Measurements from ENCODE around the gene OR5T3. TPM values are rescaled to one million over a fixed set of nuclear protein-coding genes. Genes with fewer than 3 reads are reported as not detected.

The OR5T3 gene
- total RNA-seq, 1 donor from 2014 or later, result not detected

DNA sequence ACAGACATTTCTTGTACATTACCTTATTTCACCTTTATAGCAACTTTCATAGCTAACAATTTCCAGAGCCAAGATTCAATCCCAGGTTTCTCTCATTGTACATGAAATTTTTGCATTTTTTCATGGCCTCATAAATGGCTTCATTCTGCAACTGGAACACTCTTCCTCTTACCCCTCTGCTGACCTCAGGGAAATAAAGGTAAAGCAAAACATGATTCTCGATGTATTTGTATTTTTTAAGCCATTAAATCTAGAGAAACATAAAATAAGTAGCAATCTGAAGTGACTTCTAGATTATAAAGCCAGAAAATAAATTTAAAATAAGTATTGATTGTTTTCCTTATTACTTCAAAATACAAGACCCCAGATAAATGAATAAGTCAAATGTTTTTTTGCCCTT is 17.9 kb upstream of the OR5T3 start, which contains the start of gene OR5T2:
OR5T2 (minus strand) TSS at position 101 of the 400 bp plus-strand sequence. CDS start 1,193 bp downstream, outside the sequence.
- H3K27me3 Mint-ChIP-seq (ENCODE audit: low read depth, unreplicated experiment), result no peaks in the 10 kb centered on the region
- H3K9ac ChIP-seq (ENCODE audit: low read length), result no peak within 1 kb of the TSS
- H3K9me3 Mint-ChIP-seq (ENCODE audit: unreplicated experiment), result no peaks in the 10 kb centered on the region
- H4K20me1 ChIP-seq (ENCODE audit: insufficient read depth, low read length), result no peaks in the 10 kb centered on the region
- no peak within 1 kb of the TSS for H3K4me3 Mint-ChIP-seq (ENCODE audit: unreplicated experiment)
- H3K4me1 ChIP-seq (ENCODE audit: insufficient read depth, low read length), result no peaks in the 10 kb centered on the region
- TF ChIP-seq EZH2 (IDR thresholded peaks at IDR 0.05; ENCODE audit: insufficient read depth, low read length), result no peak
- TF ChIP-seq, protein P1, sequence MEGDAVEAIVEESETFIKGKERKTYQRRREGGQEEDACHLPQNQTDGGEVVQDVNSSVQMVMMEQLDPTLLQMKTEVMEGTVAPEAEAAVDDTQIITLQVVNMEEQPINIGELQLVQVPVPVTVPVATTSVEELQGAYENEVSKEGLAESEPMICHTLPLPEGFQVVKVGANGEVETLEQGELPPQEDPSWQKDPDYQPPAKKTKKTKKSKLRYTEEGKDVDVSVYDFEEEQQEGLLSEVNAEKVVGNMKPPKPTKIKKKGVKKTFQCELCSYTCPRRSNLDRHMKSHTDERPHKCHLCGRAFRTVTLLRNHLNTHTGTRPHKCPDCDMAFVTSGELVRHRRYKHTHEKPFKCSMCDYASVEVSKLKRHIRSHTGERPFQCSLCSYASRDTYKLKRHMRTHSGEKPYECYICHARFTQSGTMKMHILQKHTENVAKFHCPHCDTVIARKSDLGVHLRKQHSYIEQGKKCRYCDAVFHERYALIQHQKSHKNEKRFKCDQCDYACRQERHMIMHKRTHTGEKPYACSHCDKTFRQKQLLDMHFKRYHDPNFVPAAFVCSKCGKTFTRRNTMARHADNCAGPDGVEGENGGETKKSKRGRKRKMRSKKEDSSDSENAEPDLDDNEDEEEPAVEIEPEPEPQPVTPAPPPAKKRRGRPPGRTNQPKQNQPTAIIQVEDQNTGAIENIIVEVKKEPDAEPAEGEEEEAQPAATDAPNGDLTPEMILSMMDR (IDR thresholded peaks at IDR 0.05; ENCODE audit: insufficient read depth, low read depth, low read length), result no peak
- no peak within 1 kb of the TSS for H3K4me3 ChIP-seq (ENCODE audit: insufficient read depth, low read depth, low read length)
- peaks cover 5% of the 10 kb centered on the region for H3K9me3 ChIP-seq (ENCODE audit: insufficient read depth, low read depth, low read length)
- H3K36me3 ChIP-seq (ENCODE audit: insufficient read depth, low read length), result no peaks in the 10 kb centered on the region
- H3K4me2 ChIP-seq (ENCODE audit: low read length), result no peak within 1 kb of the TSS
- H2AFZ ChIP-seq (ENCODE audit: low read depth, low read length), result no peak within 1 kb of the TSS
- no peak within 1 kb of the TSS for H3K27ac ChIP-seq (ENCODE audit: low read depth, low read length)
- no peaks in the 10 kb centered on the region for H3K36me3 Mint-ChIP-seq (ENCODE audit: low read depth, unreplicated experiment)
- FAIRE-seq (no peak), DNase-seq (ENCODE audit: low read depth) (no peak)
- no peaks in the 10 kb centered on the region for H3K79me2 ChIP-seq (ENCODE audit: insufficient read depth, low read length)
- H3K4me1 Mint-ChIP-seq (ENCODE audit: low read depth, unreplicated experiment), result peaks cover 6% of the 10 kb centered on the region
- no peak within 1 kb of the TSS for H3K27ac Mint-ChIP-seq (ENCODE audit: unreplicated experiment)
- H3K27me3 ChIP-seq (ENCODE audit: insufficient read depth, low read length), result no peaks in the 10 kb centered on the region

DNA sequence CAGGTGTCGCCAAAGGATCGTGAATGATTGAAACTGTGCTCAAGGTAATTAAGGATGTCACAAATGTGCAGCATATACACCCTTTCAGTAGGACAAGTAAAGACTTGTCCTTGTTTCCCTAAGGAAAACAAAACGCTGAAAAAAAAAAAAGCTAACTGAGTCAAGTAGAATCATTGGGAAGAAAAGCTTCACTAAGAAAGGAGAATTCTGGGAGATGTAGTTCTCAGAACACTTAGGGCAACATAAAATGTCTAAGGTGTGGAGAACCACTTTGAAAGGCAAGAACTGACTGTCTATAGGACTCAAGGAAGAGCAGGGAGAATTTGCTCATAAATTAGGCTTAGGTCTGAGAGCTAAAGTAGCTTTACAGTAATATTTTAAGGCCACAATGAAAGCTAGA is 19.0 kb downstream of the OR5T3 start:
- Histone ChIP-seq H3K4me2 (ENCODE audit: low read length) (no peak overlapping the region), H3K4me1 (ENCODE audit: insufficient read depth, low read length) (no peaks in the 10 kb centered on the region), H3K9me3 (ENCODE audit: insufficient read depth, low read depth, low read length) (peaks cover 6% of the 10 kb centered on the region), H2AFZ (ENCODE audit: low read depth, low read length) (no peak overlapping the region), H3K36me3 (ENCODE audit: insufficient read depth, low read length) (no peaks in the 10 kb centered on the region), H3K27me3 (ENCODE audit: insufficient read depth, low read length) (no peaks in the 10 kb centered on the region), H4K20me1 (ENCODE audit: insufficient read depth, low read length) (no peaks in the 10 kb centered on the region), H3K79me2 (ENCODE audit: insufficient read depth, low read length) (no peaks in the 10 kb centered on the region), H3K9ac (ENCODE audit: low read length) (no peak overlapping the region), H3K27ac (ENCODE audit: low read depth, low read length) (no peak overlapping the region), H3K4me3 (ENCODE audit: insufficient read depth, low read depth, low read length) (no peak overlapping the region)
- Mint-ChIP-seq H3K36me3 (ENCODE audit: low read depth, unreplicated experiment) (no peaks in the 10 kb centered on the region), H3K27ac (ENCODE audit: unreplicated experiment) (no peak overlapping the region), H3K27me3 (ENCODE audit: low read depth, unreplicated experiment) (no peaks in the 10 kb centered on the region), H3K9me3 (ENCODE audit: unreplicated experiment) (peaks cover 3% of the 10 kb centered on the region), H3K4me3 (ENCODE audit: unreplicated experiment) (no peak overlapping the region), H3K4me1 (ENCODE audit: low read depth, unreplicated experiment) (no peaks in the 10 kb centered on the region)
- DNase-seq (ENCODE audit: low read depth) (no peak), FAIRE-seq (no peak)
- TF ChIP-seq, protein P1 (IDR thresholded peaks at IDR 0.05; ENCODE audit: insufficient read depth, low read depth, low read length), result no peak
- TF ChIP-seq EZH2 (IDR thresholded peaks at IDR 0.05; ENCODE audit: insufficient read depth, low read length), result no peak

DNA sequence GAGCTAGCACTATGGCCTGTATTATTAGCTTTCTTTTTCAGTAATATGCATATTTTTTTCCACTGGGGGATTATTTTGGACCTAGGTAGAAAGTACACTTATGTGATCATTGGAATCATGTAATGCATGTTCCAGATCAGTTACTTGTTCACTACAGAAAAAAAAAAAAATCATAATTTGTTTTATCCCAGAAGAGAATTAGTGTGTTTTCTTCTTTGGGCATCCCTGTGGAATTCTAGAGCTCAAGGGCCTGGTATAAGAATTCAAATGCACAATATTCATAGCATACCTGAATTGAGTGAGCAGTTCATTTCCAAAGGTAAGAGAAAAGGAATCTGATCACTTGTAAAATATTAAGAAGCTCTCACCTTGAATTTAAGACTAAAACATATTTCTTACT is 21.8 kb downstream of the OR5T3 start, which contains the start of gene OR5T1:
OR5T1 (plus strand) TSS at position 301 of the 400 bp plus-strand sequence. CDS start 1,485 bp downstream, outside the sequence.
- no peak within 1 kb of the TSS for H2AFZ ChIP-seq (ENCODE audit: low read depth, low read length)
- no peak for TF ChIP-seq EZH2 (IDR thresholded peaks at IDR 0.05; ENCODE audit: insufficient read depth, low read length)
- TF ChIP-seq, protein P1 (IDR thresholded peaks at IDR 0.05; ENCODE audit: insufficient read depth, low read depth, low read length), result no peak
- Mint-ChIP-seq H3K4me3 (ENCODE audit: unreplicated experiment) (no peak within 1 kb of the TSS), H3K27ac (ENCODE audit: unreplicated experiment) (no peak within 1 kb of the TSS), H3K4me1 (ENCODE audit: low read depth, unreplicated experiment) (peaks cover 5% of the 10 kb centered on the region), H3K36me3 (ENCODE audit: low read depth, unreplicated experiment) (no peaks in the 10 kb centered on the region), H3K9me3 (ENCODE audit: unreplicated experiment) (peaks cover 1% of the 10 kb centered on the region), H3K27me3 (ENCODE audit: low read depth, unreplicated experiment) (no peaks in the 10 kb centered on the region)
- no peak within 1 kb of the TSS for H3K4me2 ChIP-seq (ENCODE audit: low read length)
- H3K4me3 ChIP-seq (ENCODE audit: insufficient read depth, low read depth, low read length), result no peak within 1 kb of the TSS
- no peaks in the 10 kb centered on the region for H3K36me3 ChIP-seq (ENCODE audit: insufficient read depth, low read length)
- DNase-seq (ENCODE audit: low read depth), result no peak
- H3K4me1 ChIP-seq (ENCODE audit: insufficient read depth, low read length), result no peaks in the 10 kb centered on the region
- H3K9me3 ChIP-seq (ENCODE audit: insufficient read depth, low read depth, low read length), result peaks cover 4% of the 10 kb centered on the region
- no peak within 1 kb of the TSS for H3K9ac ChIP-seq (ENCODE audit: low read length)
- H3K27ac ChIP-seq (ENCODE audit: low read depth, low read length), result no peak within 1 kb of the TSS
- no peaks in the 10 kb centered on the region for H3K27me3 ChIP-seq (ENCODE audit: insufficient read depth, low read length)
- FAIRE-seq, result no peak
- H3K79me2 ChIP-seq (ENCODE audit: insufficient read depth, low read length), result no peaks in the 10 kb centered on the region
- no peaks in the 10 kb centered on the region for H4K20me1 ChIP-seq (ENCODE audit: insufficient read depth, low read length)

Data from astrocyte (in vitro differentiated cells and primary cell).